GM19467 (cell line): ENCODE measurements around the gene SNX20.

ENCODE experiments used
- ATAC-seq: cut with Tn5 transposase; IDR thresholded peaks from one replicate; pipeline ENCODE4 v1.9.1; 2021; ENCODE audit warnings: mild to moderate bottlenecking, moderate library complexity; ENCODE audit not compliant: unreplicated experiment

Gene SNX20

GRCh38 chr16:50705436-50706110 lies 24.5 kb upstream of the SNX20 start:
- no peak for ATAC-seq

GRCh38 chr16:50704245-50704644 lies 23.1 kb upstream of the SNX20 start:
- no peak for ATAC-seq

- no peak for ATAC-seq
Measured at GRCh38 chr16:50702725-50703124, 21.6 kb upstream of the SNX20 start.

- no peak for ATAC-seq
Measured at GRCh38 chr16:50699326-50700159, 18.4 kb upstream of the SNX20 start.

GRCh38 chr16:50697881-50698767 lies 17.0 kb upstream of the SNX20 start:
- no peak for ATAC-seq

- ATAC-seq: no peak
Measured at GRCh38 chr16:50697421-50697715, 16.3 kb upstream of the SNX20 start.

GRCh38 chr16:50696575-50697420 lies 15.7 kb upstream of the SNX20 start:
- ATAC-seq: peak; percentile 59

GRCh38 chr16:50696126-50696525 lies 15.0 kb upstream of the SNX20 start:
- ATAC-seq: peak; percentile 29

- no peak for ATAC-seq
Measured at GRCh38 chr16:50695017-50696000, 14.2 kb upstream of the SNX20 start.

GRCh38 chr16:50694206-50694605 lies 13.1 kb upstream of the SNX20 start:
- ATAC-seq: no peak

- ATAC-seq: no peak
Measured at GRCh38 chr16:50692999-50693781, 12.1 kb upstream of the SNX20 start, which contains the start of gene NOD2. Gene NOD2 (plus strand): TSS chr16:50693606. CDS start chr16:50699496, 5,890 bp downstream.

- no peak for ATAC-seq
Measured at GRCh38 chr16:50692644-50692998, 11.5 kb upstream of the SNX20 start.

- no peak for ATAC-seq
Measured at GRCh38 chr16:50690177-50690576, 9.1 kb upstream of the SNX20 start.

GRCh38 chr16:50688867-50689266 lies 7.8 kb upstream of the SNX20 start:
- ATAC-seq: no peak

GRCh38 chr16:50688083-50688482 lies 7.0 kb upstream of the SNX20 start:
- no peak for ATAC-seq

GRCh38 chr16:50685462-50686063 lies 4.5 kb upstream of the SNX20 start:
- no peak for ATAC-seq

GRCh38 chr16:50684823-50685461 lies 3.8 kb upstream of the SNX20 start:
- no peak for ATAC-seq
